Measurements from ENCODE around the gene HSPG2.
"Not testable (repeated sequence)": the region's sequence is repeated elsewhere in the genome, so short reads cannot be mapped to it uniquely, and the experiment has no call there.

The HSPG2 gene

GRCh38 chr1:21911205-21912001, 25.7 kb downstream of the HSPG2 start:
- no peak for DNase-seq

- DNase-seq, result no peak
Measured at GRCh38 chr1:21910558-21911204, 26.4 kb downstream of the HSPG2 start.

GRCh38 chr1:21909787-21910503, 27.2 kb downstream of the HSPG2 start:
- peak; percentile 81 for DNase-seq

GRCh38 chr1:21909286-21909759, 27.8 kb downstream of the HSPG2 start:
- no peak for DNase-seq

GRCh38 chr1:21907737-21908534, 29.2 kb downstream of the HSPG2 start:
- DNase-seq, result not testable (repeated sequence)

GRCh38 chr1:21907079-21907418, 30.1 kb downstream of the HSPG2 start:
- no peak for DNase-seq

GRCh38 chr1:21906173-21907078, 30.7 kb downstream of the HSPG2 start:
- peak; percentile 93 for DNase-seq

- DNase-seq, result peak; percentile 99
Measured at GRCh38 chr1:21904704-21905520, 32.2 kb downstream of the HSPG2 start.

GRCh38 chr1:21904454-21904703, 32.7 kb downstream of the HSPG2 start:
- peak; percentile 64 for DNase-seq

GRCh38 chr1:21903638-21904453, 33.3 kb downstream of the HSPG2 start:
- peak; percentile 60 for DNase-seq

GRCh38 chr1:21902026-21903012, 34.8 kb downstream of the HSPG2 start:
- peak; percentile 69 for DNase-seq

- no peak for DNase-seq
Measured at GRCh38 chr1:21901473-21901847, 35.6 kb downstream of the HSPG2 start.

- no peak for DNase-seq
Measured at GRCh38 chr1:21900766-21901472, 36.2 kb downstream of the HSPG2 start.

- DNase-seq, result no peak
Measured at GRCh38 chr1:21899987-21900386, 37.1 kb downstream of the HSPG2 start.

- DNase-seq, result no peak
Measured at GRCh38 chr1:21899267-21899810, 37.8 kb downstream of the HSPG2 start.

- DNase-seq, result no peak
Measured at GRCh38 chr1:21898326-21899200, 38.5 kb downstream of the HSPG2 start.

- no peak for DNase-seq
Measured at GRCh38 chr1:21897844-21898243, 39.3 kb downstream of the HSPG2 start.
